Muscle layer of colon (tissue), 2 donors: ENCODE data around the gene KLHL30.

Experiments used
- H3K27ac ChIP-seq: one replicate; pipeline ENCODE4 v1.7.0; 2013; ENCODE audit warnings: low read depth, mild to moderate bottlenecking, low read length, moderate library complexity
- H3K27me3 ChIP-seq, 2 donors: one replicate each; pipeline ENCODE4 v1.7.0; 2013; ENCODE audit warnings: low read length in 2 of 2, mild to moderate bottlenecking in 2 of 2; ENCODE audit not compliant: insufficient read depth in 2 of 2, control insufficient read depth in 1 of 2
- H3K36me3 ChIP-seq: one replicate; pipeline ENCODE4 v1.7.0; 2013; ENCODE audit warnings: mild to moderate bottlenecking, low read length; ENCODE audit not compliant: insufficient read depth
- H3K4me1 ChIP-seq: one replicate; pipeline ENCODE4 v1.7.0; 2013; ENCODE audit warnings: mild to moderate bottlenecking, low read length; ENCODE audit not compliant: insufficient read depth
- H3K4me3 ChIP-seq, 2 donors: one replicate each; pipeline ENCODE4 v1.7.0; 2013; ENCODE audit warnings: low read length in 2 of 2, low read depth in 1 of 2, mild to moderate bottlenecking in 1 of 2, moderate library complexity in 1 of 2
- H3K9ac ChIP-seq: one replicate; pipeline ENCODE4 v1.7.0; 2013; ENCODE audit warnings: low read length
- H3K9me3 ChIP-seq: one replicate; pipeline ENCODE4 v1.7.0; 2013; ENCODE audit warnings: mild to moderate bottlenecking, low read length
- donor health status: abdominal sarcoma.
- donor health status: Adenocarcinoma of cecum.

Gene KLHL30

DNA sequence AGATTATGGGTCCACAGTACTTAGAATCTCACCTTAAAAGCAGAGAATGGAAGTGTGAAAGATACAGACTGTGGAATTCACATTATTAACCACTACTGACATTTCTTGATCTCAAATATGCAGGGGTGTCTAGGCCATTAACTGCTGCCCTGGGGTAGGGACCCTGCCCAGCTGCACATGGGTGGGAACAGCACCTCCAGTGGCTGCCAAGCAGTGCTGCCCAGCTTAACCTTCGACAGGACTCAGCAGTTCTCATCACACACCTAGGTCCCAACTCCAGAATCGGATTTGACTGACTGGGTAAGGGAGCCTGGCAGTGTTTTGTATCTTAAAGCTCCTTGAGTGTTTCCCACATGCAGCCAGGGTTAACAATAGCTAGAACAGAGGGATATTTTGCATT is 35.2 kb downstream of the KLHL30 start:
- peaks cover 78% of the 10 kb centered on the region for H3K36me3 ChIP-seq
- H3K27me3 ChIP-seq, result no peaks in the 10 kb centered on the region
- H3K9ac ChIP-seq, result no peak overlapping the region
- no peak overlapping the region for H3K4me3 ChIP-seq
- no peak overlapping the region for H3K27ac ChIP-seq
- no peaks in the 10 kb centered on the region for H3K9me3 ChIP-seq
- H3K4me1 ChIP-seq, result peaks cover 21% of the 10 kb centered on the region

DNA sequence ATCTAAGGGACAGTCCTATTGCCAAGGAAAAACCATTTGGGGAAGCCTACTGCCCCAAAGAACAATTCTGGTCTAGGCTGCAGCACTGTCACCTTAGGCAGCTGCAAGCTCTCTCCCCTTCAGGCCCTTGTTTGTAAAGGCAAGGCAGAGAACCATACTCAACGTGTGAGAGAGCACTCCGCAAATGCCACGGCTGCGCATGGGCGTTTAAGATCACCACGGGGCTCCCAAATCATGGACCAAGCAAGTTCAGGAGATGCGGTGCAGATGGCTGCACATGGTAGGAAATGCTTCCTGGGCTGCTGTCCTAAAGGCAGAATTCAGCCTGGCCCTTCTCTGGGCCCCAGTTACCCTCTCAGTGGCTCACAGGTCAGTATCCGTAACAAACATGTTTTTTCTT is 35.8 kb downstream of the KLHL30 start:
- H3K27me3 ChIP-seq, result no peaks in the 10 kb centered on the region
- H3K4me1 ChIP-seq, result peaks cover 15% of the 10 kb centered on the region
- H3K9ac ChIP-seq, result no peak overlapping the region
- H3K4me3 ChIP-seq, result no peak overlapping the region
- H3K9me3 ChIP-seq, result no peaks in the 10 kb centered on the region
- H3K36me3 ChIP-seq, result peaks cover 84% of the 10 kb centered on the region
- H3K27ac ChIP-seq, result no peak overlapping the region

DNA sequence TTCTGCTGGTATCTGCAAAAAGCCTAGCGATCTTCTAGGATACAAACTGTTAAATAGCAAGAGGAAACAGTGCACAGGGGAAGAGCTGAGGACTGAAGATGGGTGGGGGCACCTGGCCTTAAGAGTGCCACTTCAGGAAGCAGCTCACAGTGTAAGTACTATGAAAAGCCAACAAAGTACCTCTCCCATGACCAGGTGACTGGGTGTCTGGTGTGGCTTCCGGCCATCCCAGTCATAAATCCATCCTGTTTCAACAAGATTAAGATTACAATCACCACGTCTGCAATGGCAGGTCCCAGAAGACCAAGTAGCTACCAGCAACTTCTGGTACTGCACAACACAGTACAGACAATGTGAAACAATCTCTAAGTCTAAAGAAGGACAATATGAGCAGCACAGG is 36.2 kb downstream of the KLHL30 start:
- no peak overlapping the region for H3K4me3 ChIP-seq
- H3K9me3 ChIP-seq, result no peaks in the 10 kb centered on the region
- H3K4me1 ChIP-seq, result peaks cover 11% of the 10 kb centered on the region
- H3K27ac ChIP-seq, result no peak overlapping the region
- H3K27me3 ChIP-seq, result no peaks in the 10 kb centered on the region
- no peak overlapping the region for H3K9ac ChIP-seq
- peaks cover 85% of the 10 kb centered on the region for H3K36me3 ChIP-seq

DNA sequence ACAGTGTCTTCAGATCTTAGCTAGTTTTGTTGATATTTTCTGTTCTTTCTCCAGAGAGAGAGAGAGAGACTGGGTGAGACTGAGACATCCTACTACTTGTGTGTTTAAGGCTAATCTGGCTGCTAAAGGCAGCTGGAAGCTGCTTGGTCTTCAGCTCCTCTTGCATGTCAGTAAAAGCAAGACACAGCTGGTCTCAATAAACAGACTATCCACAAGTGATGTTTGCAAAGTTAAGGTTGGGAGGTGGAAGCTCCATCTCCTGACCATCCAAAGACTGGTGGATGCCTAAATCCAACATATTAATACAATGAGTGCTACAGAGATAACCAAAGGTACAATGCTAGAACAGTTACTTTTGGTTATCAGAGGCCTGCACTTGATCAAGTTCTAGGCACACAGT is 38.1 kb downstream of the KLHL30 start:
- Histone ChIP-seq H3K4me3 (no peak overlapping the region), H3K4me1 (no peaks in the 10 kb centered on the region), H3K9me3 (no peaks in the 10 kb centered on the region), H3K9ac (no peak overlapping the region), H3K27me3 (no peaks in the 10 kb centered on the region), H3K27ac (no peak overlapping the region), H3K36me3 (peaks cover 89% of the 10 kb centered on the region)

DNA sequence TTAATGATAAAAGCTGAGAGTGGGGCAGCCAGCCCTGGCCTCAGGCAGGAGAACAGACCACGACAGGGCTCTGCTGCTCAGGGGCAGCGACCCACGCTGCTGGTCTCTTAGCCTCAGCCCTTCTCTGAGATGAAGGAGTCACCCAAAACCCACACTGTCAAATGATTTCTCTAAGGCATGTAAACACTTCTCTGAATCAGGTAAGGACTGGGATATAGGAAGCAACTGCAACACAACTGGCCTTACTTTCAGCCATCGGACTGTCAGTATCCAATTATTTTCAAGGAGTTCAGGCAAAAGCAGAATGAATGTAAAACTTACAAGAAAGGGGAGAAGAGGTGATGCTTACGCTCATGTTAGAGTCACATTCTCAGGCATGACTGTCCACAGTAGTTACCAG is 42.1 kb downstream of the KLHL30 start:
- Histone ChIP-seq H3K36me3 (peaks cover 85% of the 10 kb centered on the region), H3K4me1 (peaks cover 5% of the 10 kb centered on the region), H3K27me3 (no peaks in the 10 kb centered on the region), H3K4me3 (no peak overlapping the region), H3K27ac (no peak overlapping the region), H3K9me3 (no peaks in the 10 kb centered on the region), H3K9ac (no peak overlapping the region)

DNA sequence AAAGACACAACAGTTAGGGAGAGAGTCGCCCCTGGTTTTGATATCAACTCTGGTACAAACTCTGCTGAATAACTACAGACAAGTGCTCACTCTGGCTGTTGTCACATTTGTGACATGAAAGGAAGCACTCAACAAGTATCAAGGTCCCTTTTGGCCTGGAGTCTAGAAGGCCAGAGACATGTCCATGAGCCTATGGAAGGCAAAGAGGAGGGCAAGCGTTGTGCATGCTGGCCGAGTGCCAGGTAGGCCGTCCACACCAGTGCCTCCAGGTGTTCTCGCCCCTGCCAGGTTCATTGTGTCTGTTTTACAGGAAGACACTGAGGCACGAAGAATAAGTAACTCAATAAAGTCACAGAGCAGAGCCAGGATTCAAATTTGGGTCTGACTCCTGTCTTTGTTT is 43.9 kb downstream of the KLHL30 start:
- no peak overlapping the region for H3K9ac ChIP-seq
- no peak overlapping the region for H3K27ac ChIP-seq
- peaks cover 5% of the 10 kb centered on the region for H3K4me1 ChIP-seq
- H3K4me3 ChIP-seq, result no peak overlapping the region
- no peaks in the 10 kb centered on the region for H3K9me3 ChIP-seq
- H3K27me3 ChIP-seq, result no peaks in the 10 kb centered on the region
- H3K36me3 ChIP-seq, result peaks cover 89% of the 10 kb centered on the region

DNA sequence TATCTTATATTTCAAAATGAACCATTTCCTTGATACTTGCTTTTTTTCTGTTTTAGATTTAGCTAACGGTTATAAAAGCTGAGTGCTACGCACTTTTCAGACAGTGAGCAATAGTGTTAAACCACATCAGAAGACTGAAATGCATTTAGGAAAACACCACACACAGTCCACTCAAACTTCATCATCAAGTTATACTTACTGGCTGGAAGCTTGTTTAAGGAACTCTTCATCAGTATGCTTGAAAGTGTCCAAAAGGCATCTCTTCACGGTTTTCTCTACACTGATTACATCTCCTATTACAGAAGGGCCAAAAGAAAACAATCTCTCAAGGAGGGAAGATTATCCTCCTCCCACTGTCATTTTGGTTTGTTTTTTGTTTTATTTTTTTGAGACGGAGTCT is 45.4 kb downstream of the KLHL30 start:
- H3K27ac ChIP-seq, result no peak overlapping the region
- no peak overlapping the region for H3K4me3 ChIP-seq
- H3K36me3 ChIP-seq, result peaks cover 91% of the 10 kb centered on the region
- no peaks in the 10 kb centered on the region for H3K27me3 ChIP-seq
- no peak overlapping the region for H3K9ac ChIP-seq
- no peaks in the 10 kb centered on the region for H3K9me3 ChIP-seq
- H3K4me1 ChIP-seq, result peaks cover 5% of the 10 kb centered on the region

DNA sequence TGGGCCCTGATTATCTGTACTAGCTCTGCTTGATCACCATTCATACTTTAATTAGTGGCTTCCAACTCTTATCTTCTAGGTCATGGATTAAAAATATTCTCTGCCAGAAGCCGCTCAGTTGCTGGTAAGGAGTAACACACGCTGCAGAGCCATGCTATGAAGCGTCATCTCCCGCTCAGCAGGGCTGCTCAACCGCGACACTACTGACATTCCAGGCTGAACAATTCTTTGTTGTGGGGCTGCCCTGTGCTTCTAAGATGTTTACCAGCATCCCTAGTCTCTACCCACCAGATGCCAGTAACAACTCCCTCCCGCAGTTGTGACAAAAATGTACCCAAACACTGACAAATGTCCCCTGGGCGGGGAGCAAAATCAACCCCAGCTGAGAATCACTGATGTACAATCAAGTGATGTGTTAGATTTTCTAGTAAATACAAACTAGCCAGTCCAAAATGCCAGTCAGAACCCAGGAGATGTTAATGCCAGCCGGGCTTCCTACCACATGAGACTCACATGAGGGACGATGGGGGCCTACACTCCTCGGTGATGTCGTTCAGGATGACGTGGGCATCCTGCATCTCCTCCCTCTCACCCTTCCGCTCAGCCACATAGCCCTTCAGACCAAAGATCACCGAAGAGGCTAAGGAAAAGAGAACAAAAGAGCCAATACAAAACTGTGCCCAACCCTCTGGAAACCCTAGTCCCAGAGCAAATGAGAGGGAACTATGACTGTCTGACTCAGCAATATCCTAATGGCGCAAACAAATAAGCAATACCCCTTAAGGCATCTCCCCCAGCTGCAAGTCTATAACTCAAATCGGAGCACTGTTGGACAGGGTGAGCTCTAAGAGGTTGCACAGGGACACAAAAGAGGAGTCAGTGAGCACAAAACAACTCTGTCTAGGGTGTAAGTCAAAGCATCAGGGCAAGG is 49.4 kb downstream of the KLHL30 start:
- Histone ChIP-seq H3K36me3 (peaks cover 79% of the 10 kb centered on the region), H3K27me3 (no peaks in the 10 kb centered on the region), H3K4me3 (no peak overlapping the region), H3K9me3 (no peaks in the 10 kb centered on the region), H3K4me1 (peaks cover 1% of the 10 kb centered on the region), H3K9ac (no peak overlapping the region), H3K27ac (no peak overlapping the region)

DNA sequence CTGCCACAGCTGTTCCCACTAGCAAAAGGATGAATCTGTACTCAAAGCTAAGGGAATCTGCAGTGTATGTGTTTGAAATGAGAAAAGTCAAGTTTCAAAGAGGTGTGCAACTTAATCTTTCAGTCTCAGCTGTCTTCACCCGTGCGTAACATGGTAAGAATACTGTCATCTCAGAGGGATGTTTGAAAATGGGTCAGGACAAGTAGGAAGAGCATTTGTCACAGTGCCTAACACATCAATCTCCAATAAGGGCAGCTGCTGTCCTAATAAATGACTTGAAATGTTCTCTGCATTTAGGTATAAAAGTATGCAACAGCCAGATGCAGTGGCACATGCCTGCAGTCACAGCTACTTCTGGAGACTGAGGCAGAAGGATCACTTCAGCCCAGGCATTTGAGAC is 52.0 kb downstream of the KLHL30 start:
- Histone ChIP-seq H3K27ac (no peak overlapping the region), H3K36me3 (peaks cover 70% of the 10 kb centered on the region)

More for the DNA sequence above, 52.0 kb downstream of the KLHL30 start:
- H3K9me3 ChIP-seq, result no peaks in the 10 kb centered on the region
- no peak overlapping the region for H3K4me3 ChIP-seq
- no peak overlapping the region for H3K9ac ChIP-seq
- no peaks in the 10 kb centered on the region for H3K27me3 ChIP-seq
- no peaks in the 10 kb centered on the region for H3K4me1 ChIP-seq
